Smooth muscle cell (in vitro differentiated cells): ENCODE results near the gene MEIKIN. TPM values are rescaled to one million over a fixed set of nuclear protein-coding genes. Genes with fewer than 3 reads are reported as not detected.
"Not testable (repeated sequence)": the region's sequence is repeated elsewhere in the genome, so short reads cannot be mapped to it uniquely, and the experiment has no call there.

Source experiments
- DNase-seq: peaks from one replicate; lab custom pipeline; 2025; ENCODE audit not compliant: unreplicated experiment; lab: John Stamatoyannopoulos, UW
- H2AFZ ChIP-seq: fragments of 200-600 bp; sonication (generic); 2 replicates; pipeline ENCODE4 v1.6.0; 2016; ENCODE audit warnings: antibody characterized with exemption, low read depth, mild to moderate bottlenecking
- H3F3A ChIP-seq: fragments of 200-600 bp; sonication (generic); 2 replicates; pipeline ENCODE4 v1.6.0; 2017; ENCODE audit warnings: antibody characterized with exemption, low read depth
- H3K27ac ChIP-seq: fragments of 200-600 bp; sonication (generic); 2 replicates; pipeline ENCODE4 v1.5.1; 2016; ENCODE audit warnings: low read depth, mild to moderate bottlenecking
- H3K27me3 ChIP-seq: fragments of 200-600 bp; sonication (generic); 2 replicates; pipeline ENCODE4 v1.6.1; 2016; ENCODE audit warnings: low read depth, mild to moderate bottlenecking
- H3K36me3 ChIP-seq: fragments of 200-600 bp; sonication (generic); 2 replicates; pipeline ENCODE4 v1.5.1; 2016; ENCODE audit warnings: low read depth
- H3K4me1 ChIP-seq: fragments of 200-600 bp; sonication (generic); 2 replicates; pipeline ENCODE4 v1.5.1; 2016; ENCODE audit warnings: low read depth
- H3K4me2 ChIP-seq: fragments of 200-600 bp; sonication (generic); 2 replicates; pipeline ENCODE4 v1.6.0; 2016; ENCODE audit warnings: mild to moderate bottlenecking
- H3K4me3 ChIP-seq: fragments of 200-600 bp; sonication (generic); 2 replicates; pipeline ENCODE4 v1.5.1; 2016; ENCODE audit warnings: mild to moderate bottlenecking
- H3K79me2 ChIP-seq: fragments of 200-600 bp; sonication (generic); 2 replicates; pipeline ENCODE4 v1.6.0; 2016; ENCODE audit warnings: low read depth, mild to moderate bottlenecking
- H3K9ac ChIP-seq: fragments of 200-600 bp; sonication (generic); 2 replicates; pipeline ENCODE4 v1.6.0; 2016; ENCODE audit warnings: low read depth
- H3K9me3 ChIP-seq: fragments of 200-600 bp; sonication (generic); replicated peaks from 2 replicates; pipeline ENCODE4 v1.5.1; 2016; ENCODE audit warnings: low read depth
- H4K20me1 ChIP-seq: fragments of 200-600 bp; sonication (generic); 2 replicates; pipeline ENCODE4 v1.6.0; 2016; ENCODE audit warnings: low read depth
- WGBS: methylation state at CpG from one replicate; pipeline ENCODE4 v1.1.7; 2016; ENCODE audit warnings: low lambda C conversion rate; 5-methylcytosine and 5-hydroxymethylcytosine counted together
- polyA plus RNA-seq: library from polyadenylated mRNA; unstranded; fragments of >200 nt; fragmentation: Nextera tagmentation; extraction: Ambion mirVana; gene quantifications from 2 replicates; pipeline ENCODE4 v1.2.1, GENCODE V29; 2016
- total RNA-seq: library from RNA; depleted of rRNA; stranded (reverse); fragments of >200 nt; gene quantifications from 2 replicates; pipeline ENCODE4 v1.2.3, GENCODE V29; 2014
- TF ChIP-seq, protein P1 (sequence below): fragments of 200-600 bp; sonication (generic); IDR thresholded peaks from 2 replicates; pipeline ENCODE4 v1.5.1; 2017; ENCODE audit warnings: borderline replicate concordance, mild to moderate bottlenecking, antibody characterized with exemption; ENCODE audit not compliant: insufficient read depth, poor library complexity, severe bottlenecking

Gene MEIKIN
- total and polyA plus RNA-seq, 2 experiments from 2014 or later, result not detected

DNA sequence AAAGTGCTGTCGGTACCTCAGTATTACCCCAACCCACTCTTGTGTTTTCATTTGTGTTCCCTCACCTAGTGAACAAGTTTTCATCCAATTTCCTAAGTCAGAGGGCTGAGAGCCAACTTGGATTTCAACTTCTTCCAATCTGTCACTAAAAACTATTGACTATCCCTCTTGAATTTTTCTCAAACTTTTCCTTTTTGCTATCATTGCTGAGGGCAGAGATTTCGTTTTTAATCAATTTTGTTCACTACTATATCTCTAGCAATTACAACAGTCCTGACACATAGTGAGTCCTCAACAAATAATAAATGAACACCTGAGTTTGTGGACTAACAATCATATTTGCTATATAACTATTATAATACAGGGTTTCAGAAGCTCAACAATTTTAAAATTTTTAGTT, 29.0 kb downstream of the MEIKIN start:
- no peaks in the 10 kb centered on the region for H4K20me1 ChIP-seq
- H3K4me2 ChIP-seq, result no peak overlapping the region
- no peak for DNase-seq
- no peaks in the 10 kb centered on the region for H3K79me2 ChIP-seq
- no peak overlapping the region for H3K27ac ChIP-seq
- H3F3A ChIP-seq, result no peaks in the 10 kb centered on the region
- TF ChIP-seq, protein P1, sequence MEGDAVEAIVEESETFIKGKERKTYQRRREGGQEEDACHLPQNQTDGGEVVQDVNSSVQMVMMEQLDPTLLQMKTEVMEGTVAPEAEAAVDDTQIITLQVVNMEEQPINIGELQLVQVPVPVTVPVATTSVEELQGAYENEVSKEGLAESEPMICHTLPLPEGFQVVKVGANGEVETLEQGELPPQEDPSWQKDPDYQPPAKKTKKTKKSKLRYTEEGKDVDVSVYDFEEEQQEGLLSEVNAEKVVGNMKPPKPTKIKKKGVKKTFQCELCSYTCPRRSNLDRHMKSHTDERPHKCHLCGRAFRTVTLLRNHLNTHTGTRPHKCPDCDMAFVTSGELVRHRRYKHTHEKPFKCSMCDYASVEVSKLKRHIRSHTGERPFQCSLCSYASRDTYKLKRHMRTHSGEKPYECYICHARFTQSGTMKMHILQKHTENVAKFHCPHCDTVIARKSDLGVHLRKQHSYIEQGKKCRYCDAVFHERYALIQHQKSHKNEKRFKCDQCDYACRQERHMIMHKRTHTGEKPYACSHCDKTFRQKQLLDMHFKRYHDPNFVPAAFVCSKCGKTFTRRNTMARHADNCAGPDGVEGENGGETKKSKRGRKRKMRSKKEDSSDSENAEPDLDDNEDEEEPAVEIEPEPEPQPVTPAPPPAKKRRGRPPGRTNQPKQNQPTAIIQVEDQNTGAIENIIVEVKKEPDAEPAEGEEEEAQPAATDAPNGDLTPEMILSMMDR, result no peak
- no peak overlapping the region for H3K4me3 ChIP-seq
- H3K36me3 ChIP-seq, result no peaks in the 10 kb centered on the region
- H3K9ac ChIP-seq, result no peak overlapping the region
- no peak overlapping the region for H2AFZ ChIP-seq
- WGBS, result 56% methylated on average over 2 of the region's 2 CpGs
- no peaks in the 10 kb centered on the region for H3K27me3 ChIP-seq
- H3K9me3 ChIP-seq, result no peaks in the 10 kb centered on the region
- H3K4me1 ChIP-seq, result no peaks in the 10 kb centered on the region

DNA sequence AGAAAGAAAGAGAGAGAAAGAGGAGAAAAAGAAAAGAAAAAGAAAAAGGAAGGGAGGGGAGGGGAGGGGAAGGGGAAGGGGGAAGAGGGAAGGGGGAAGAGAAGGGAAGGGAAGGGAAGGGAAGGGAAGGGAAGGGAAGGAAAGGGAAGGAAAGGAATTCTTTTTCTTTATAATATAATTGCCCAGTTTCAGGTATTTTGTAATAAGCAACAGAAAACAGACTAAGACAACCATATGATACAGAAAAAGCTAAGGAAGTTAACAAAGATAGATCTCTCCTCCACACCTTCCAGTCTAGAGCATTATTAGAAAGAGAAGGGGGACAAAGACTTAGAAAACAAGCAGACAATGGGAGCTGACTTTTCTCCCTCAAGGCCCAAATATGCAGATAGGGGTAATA, 31.0 kb downstream of the MEIKIN start:
- no peaks in the 10 kb centered on the region for H3K36me3 ChIP-seq
- no peak for DNase-seq
- TF ChIP-seq, protein P1, result no peak
- H3K4me1 ChIP-seq, result no peaks in the 10 kb centered on the region
- no peak overlapping the region for H3K9ac ChIP-seq
- no peaks in the 10 kb centered on the region for H4K20me1 ChIP-seq
- no peak overlapping the region for H2AFZ ChIP-seq
- H3K27ac ChIP-seq, result no peak overlapping the region
- no peaks in the 10 kb centered on the region for H3F3A ChIP-seq
- H3K27me3 ChIP-seq, result no peaks in the 10 kb centered on the region
- H3K9me3 ChIP-seq, result no peaks in the 10 kb centered on the region
- no peaks in the 10 kb centered on the region for H3K79me2 ChIP-seq
- no peak overlapping the region for H3K4me2 ChIP-seq
- H3K4me3 ChIP-seq, result no peak overlapping the region

DNA sequence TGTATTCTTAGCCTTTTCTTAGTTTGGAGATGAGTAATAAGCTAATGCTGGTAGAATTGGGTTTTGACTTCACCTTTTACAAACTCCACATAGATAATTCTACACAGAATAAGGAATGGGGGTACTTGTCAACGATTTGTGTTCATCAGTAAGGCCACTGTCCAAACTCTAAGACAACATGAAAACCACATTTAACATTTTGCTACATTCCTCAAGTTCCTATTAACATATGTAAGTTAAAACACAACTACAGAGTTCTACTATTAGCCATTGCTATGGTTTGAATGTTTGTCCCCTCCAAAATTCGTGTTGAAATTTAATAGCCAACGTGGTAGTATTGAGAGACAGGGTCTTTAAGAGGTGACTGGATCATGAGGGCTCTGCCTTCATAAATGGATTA, 31.9 kb downstream of the MEIKIN start:
- no peak overlapping the region for H3K9ac ChIP-seq
- H3K4me2 ChIP-seq, result no peak overlapping the region
- H3K4me3 ChIP-seq, result no peak overlapping the region
- H3K36me3 ChIP-seq, result no peaks in the 10 kb centered on the region
- H3F3A ChIP-seq, result no peaks in the 10 kb centered on the region
- H4K20me1 ChIP-seq, result no peaks in the 10 kb centered on the region
- 73% methylated on average over 3 of the region's 3 CpGs for WGBS
- no peak for DNase-seq
- no peak overlapping the region for H2AFZ ChIP-seq
- H3K79me2 ChIP-seq, result no peaks in the 10 kb centered on the region
- no peaks in the 10 kb centered on the region for H3K4me1 ChIP-seq
- no peaks in the 10 kb centered on the region for H3K27me3 ChIP-seq
- TF ChIP-seq, protein P1, result no peak
- no peaks in the 10 kb centered on the region for H3K9me3 ChIP-seq
- no peak overlapping the region for H3K27ac ChIP-seq

DNA sequence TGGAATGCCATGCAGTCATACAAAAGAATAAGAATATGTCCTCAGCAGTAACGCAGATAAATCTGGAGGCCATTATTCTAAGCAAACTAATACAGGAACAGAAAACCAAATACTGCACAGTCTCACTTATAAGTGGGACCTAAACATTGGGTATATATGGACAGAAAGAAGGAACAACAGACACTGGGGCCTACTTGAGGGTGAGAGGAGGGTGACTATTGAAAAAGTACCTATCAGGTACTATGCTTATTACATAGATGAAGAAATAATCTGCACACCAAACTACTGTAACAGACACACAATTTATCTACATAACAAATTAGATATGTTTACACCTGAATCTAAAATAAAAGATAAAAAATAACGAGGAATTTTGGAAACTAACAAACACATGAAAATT, 38.8 kb downstream of the MEIKIN start:
- H3K36me3 ChIP-seq, result no peaks in the 10 kb centered on the region
- H3K4me2 ChIP-seq, result no peak overlapping the region
- H3K27me3 ChIP-seq, result no peaks in the 10 kb centered on the region
- H2AFZ ChIP-seq, result no peak overlapping the region
- 81% methylated on average over 2 of the region's 2 CpGs for WGBS
- H3K4me1 ChIP-seq, result no peaks in the 10 kb centered on the region
- no peak for DNase-seq
- no peak overlapping the region for H3K9ac ChIP-seq
- H3K9me3 ChIP-seq, result no peaks in the 10 kb centered on the region
- no peaks in the 10 kb centered on the region for H3K79me2 ChIP-seq
- H4K20me1 ChIP-seq, result no peaks in the 10 kb centered on the region
- H3K4me3 ChIP-seq, result no peak overlapping the region
- TF ChIP-seq, protein P1, result no peak
- no peaks in the 10 kb centered on the region for H3F3A ChIP-seq
- H3K27ac ChIP-seq, result no peak overlapping the region

DNA sequence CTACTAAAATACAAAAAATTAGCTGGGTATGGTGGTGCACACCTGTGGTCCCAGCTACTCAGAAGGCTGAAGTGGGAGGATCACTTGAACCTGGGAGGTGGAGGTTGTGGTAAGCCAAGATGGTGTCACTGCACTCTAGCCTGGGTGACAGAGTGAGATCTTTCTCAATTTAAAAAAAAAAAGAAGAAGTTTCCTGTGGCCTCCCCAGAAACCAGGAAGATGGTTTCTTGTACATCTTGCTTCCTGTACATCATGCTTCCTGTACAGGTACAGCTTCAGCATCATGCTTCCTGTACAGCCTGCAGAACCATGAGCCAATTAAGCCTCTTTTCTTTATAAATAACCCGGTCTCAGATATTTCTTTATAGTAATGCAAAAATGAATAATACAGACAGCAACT, 43.2 kb downstream of the MEIKIN start:
- not testable (repeated sequence) for H3F3A ChIP-seq, H3K4me1 ChIP-seq, H3K9ac ChIP-seq, H3K27me3 ChIP-seq, H3K36me3 ChIP-seq, H2AFZ ChIP-seq, H3K79me2 ChIP-seq, H3K27ac ChIP-seq, H3K4me2 ChIP-seq, H3K9me3 ChIP-seq, H3K4me3 ChIP-seq, H4K20me1 ChIP-seq, DNase-seq
- WGBS, result 79% methylated on average over 1 of the region's 1 CpG
